CD4-positive, alpha-beta memory T cell (primary cell): ENCODE measurements around the gene SRD5A2. TPM values are rescaled to one million over a fixed set of nuclear protein-coding genes. Genes with fewer than 3 reads are reported as not detected.

Experiments
- polyA plus RNA-seq, 2 donors: library from polyadenylated mRNA; unstranded; fragments of 300-500 nt; fragmentation: Illumina TruSeq; gene quantifications; one replicate each; pipeline ENCODE4 v1.2.3, GENCODE V29; 2021
- total RNA-seq, 2 experiments: library from RNA; stranded (reverse); gene quantifications; one replicate each; pipeline ENCODE4 v1.2.3, GENCODE V29; 2021

SRD5A2 gene
- total and polyA plus RNA-seq, 4 experiments from 2014 or later: not detected

Other genes starting within 250 kb of the SRD5A2 start
- not detected for gene XDH, start 166.2 kb downstream of the SRD5A2 start, total RNA-seq
- gene XDH, start 166.2 kb downstream of the SRD5A2 start, polyA plus RNA-seq: not detected